H1 (cell line): ENCODE data around the gene SEMA6D. TPM values are rescaled to one million over a fixed set of nuclear protein-coding genes. Genes with fewer than 3 reads are reported as not detected.

Experiments
- CTCF ChIA-PET: fragments of 300-600 bp; sonication (Branson Sonifier 250); formaldehyde crosslinking; loops from one replicate; lab custom pipeline; 2021; ENCODE audit not compliant: partially characterized antibody; lab: Charles Lee
- POLR2A ChIA-PET: fragments of 300-600 bp; sonication (Branson Sonifier 250); formaldehyde crosslinking; loops from one replicate; lab custom pipeline; 2021; ENCODE audit warnings: inconsistent platforms; ENCODE audit not compliant: partially characterized antibody; lab: Charles Lee
- DNase-seq, 2 experiments: peaks; one replicate each; pipeline versions ENCODE4 v3.0.0 to v3.0.0-alpha.2; 2010 to 2022; ENCODE audit warnings: low spot score in 2 of 2, low read depth in 1 of 2, mixed read lengths in 1 of 2
- FAIRE-seq: peaks from 2 replicates; lab custom pipeline; 2011; peaks lifted over from hg19 to GRCh38; lab: Jason Lieb, UNC
- H2AFZ ChIP-seq: 2 replicates; pipeline ENCODE4 v1.8.1; 2012; ENCODE audit warnings: low read length, inconsistent platforms
- H2AK5ac ChIP-seq: 2 replicates; pipeline ENCODE4 v1.6.1; 2013; ENCODE audit warnings: low read depth, low read length
- H2BK120ac ChIP-seq: replicated peaks from 2 replicates; pipeline ENCODE3; 2013; ENCODE audit warnings: low read depth, low read length, inconsistent platforms
- H2BK12ac ChIP-seq: 2 replicates; pipeline ENCODE4 v1.6.1; 2013; ENCODE audit warnings: low read depth, low read length
- H2BK15ac ChIP-seq: 2 replicates; pipeline ENCODE4 v1.6.1; 2013; ENCODE audit warnings: low read length
- H2BK20ac ChIP-seq: 2 replicates; pipeline ENCODE4 v1.6.1; 2013; ENCODE audit warnings: low read length
- H2BK5ac ChIP-seq: 2 replicates; pipeline ENCODE4 v1.6.1; 2013; ENCODE audit warnings: low read depth, low read length
- H3K14ac ChIP-seq: 2 replicates; pipeline ENCODE4 v1.6.1; 2013; ENCODE audit warnings: inconsistent platforms; ENCODE audit not compliant: insufficient read length
- H3K18ac ChIP-seq: 2 replicates; pipeline ENCODE4 v1.6.1; 2013; ENCODE audit warnings: low read length; ENCODE audit errors: extremely low read depth
- H3K23ac ChIP-seq: 2 replicates; pipeline ENCODE4 v1.6.1; 2013; ENCODE audit warnings: inconsistent platforms; ENCODE audit not compliant: insufficient read length
- H3K23me2 ChIP-seq: 2 replicates; pipeline ENCODE4 v1.6.1; 2013; ENCODE audit warnings: low read depth, low read length
- H3K27ac ChIP-seq: 2 replicates; pipeline ENCODE4 v1.6.1; 2011; ENCODE audit warnings: low read depth, low read length, inconsistent platforms
- H3K27me3 ChIP-seq, 4 experiments: replicated peaks in 1 of 4; 1 replicate in 1 of 4; 2 replicates in 3 of 4; pipeline versions ENCODE4 v1.6.1 to v1.8.1; 2011 to 2013; ENCODE audit warnings: low read length in 3 of 4, mild to moderate bottlenecking in 3 of 4, inconsistent platforms in 2 of 4, mixed read lengths in 2 of 4, moderate library complexity in 1 of 4; ENCODE audit not compliant: control insufficient read depth in 3 of 4, insufficient read depth in 3 of 4; ENCODE audit errors: extremely low read depth in 1 of 4
- H3K36me3 ChIP-seq, 4 experiments: 2 replicates each; pipeline versions ENCODE4 v1.6.1 to v1.8.1; 2011 to 2013; ENCODE audit warnings: mild to moderate bottlenecking in 4 of 4, low read length in 3 of 4, moderate library complexity in 2 of 4, control low read depth in 1 of 4, inconsistent platforms in 1 of 4; ENCODE audit not compliant: insufficient read depth in 4 of 4, control insufficient read depth in 2 of 4
- H3K4ac ChIP-seq: replicated peaks from 2 replicates; pipeline ENCODE3; 2013; ENCODE audit warnings: low read length, low read depth, mixed read lengths, inconsistent platforms; ENCODE audit not compliant: insufficient read length
- H3K4me1 ChIP-seq, 4 experiments: replicated peaks in 1 of 4; 1 replicate in 1 of 4; 2 replicates in 3 of 4; pipeline versions ENCODE4 v1.6.1 to v1.8.1; 2011 to 2013; ENCODE audit warnings: low read length in 3 of 4, inconsistent platforms in 2 of 4, mixed read lengths in 1 of 4; ENCODE audit not compliant: insufficient read depth in 4 of 4, control insufficient read depth in 3 of 4
- H3K4me2 ChIP-seq, 2 experiments: 2 replicates each; pipeline versions ENCODE4 v1.6.1 to v1.8.1; 2011 to 2013; ENCODE audit warnings: low read depth in 2 of 2, low read length in 2 of 2, control low read depth in 1 of 2, inconsistent platforms in 1 of 2, mild to moderate bottlenecking in 1 of 2; ENCODE audit not compliant: insufficient read depth in 1 of 2
- H3K4me3 ChIP-seq, 4 experiments: fragments of 200-600, 300-600 bp in 1 of 4; sonication (generic), shearing (Covaris generic), sonication (Bioruptor Twin) in 1 of 4; 2 replicates each; pipeline versions ENCODE4 v1.5.1 to v1.8.1; 2011 to 2016; ENCODE audit warnings: low read length in 4 of 4, low read depth in 3 of 4, control low read depth in 2 of 4, inconsistent platforms in 2 of 4, mild to moderate bottlenecking in 2 of 4, mixed read lengths in 1 of 4, moderate library complexity in 1 of 4; ENCODE audit not compliant: insufficient read depth in 2 of 4; ENCODE audit errors: extremely low read depth in 1 of 4
- H3K56ac ChIP-seq: replicated peaks from 2 replicates; pipeline ENCODE3; 2013; ENCODE audit warnings: low read depth, mild to moderate bottlenecking, mixed read lengths, low read length, inconsistent platforms; ENCODE audit not compliant: insufficient read length
- H3K79me1 ChIP-seq: 2 replicates; pipeline ENCODE4 v1.6.1; 2013; ENCODE audit warnings: low read depth, low read length, control low read depth
- H3K79me2 ChIP-seq, 2 experiments: 2 replicates each; pipeline versions ENCODE4 v1.6.1 to v1.8.1; 2012 to 2013; ENCODE audit warnings: low read length in 2 of 2, mild to moderate bottlenecking in 2 of 2, inconsistent platforms in 1 of 2; ENCODE audit not compliant: insufficient read depth in 2 of 2, control insufficient read depth in 1 of 2
- H3K9ac ChIP-seq, 4 experiments: replicated peaks in 1 of 4; 1 replicate in 1 of 4; 2 replicates in 3 of 4; pipeline versions ENCODE4 v1.6.1 to v1.8.1; 2011 to 2013; ENCODE audit warnings: low read depth in 3 of 4, low read length in 3 of 4, control low read depth in 2 of 4, mild to moderate bottlenecking in 2 of 4, moderate library complexity in 2 of 4, inconsistent platforms in 1 of 4; ENCODE audit errors: extremely low read depth in 1 of 4
- H3K9me3 ChIP-seq, 2 experiments: 2 replicates each; pipeline versions ENCODE4 v1.6.1 to v1.8.1; 2012 to 2013; ENCODE audit warnings: mild to moderate bottlenecking in 2 of 2, moderate library complexity in 2 of 2, control low read depth in 1 of 2, inconsistent platforms in 1 of 2, low read depth in 1 of 2, low read length in 1 of 2, mixed read lengths in 1 of 2; ENCODE audit not compliant: insufficient read depth in 2 of 2
- H4K20me1 ChIP-seq, 2 experiments: replicated peaks in 1 of 2; 2 replicates each; pipeline versions ENCODE3 to v1.8.1; 2011 to 2013; ENCODE audit warnings: inconsistent platforms in 2 of 2, low read length in 2 of 2, mild to moderate bottlenecking in 1 of 2; ENCODE audit not compliant: insufficient read depth in 2 of 2, control insufficient read depth in 1 of 2
- H4K5ac ChIP-seq: 2 replicates; pipeline ENCODE4 v1.6.1; 2013; ENCODE audit warnings: low read length, low read depth, mixed read lengths, inconsistent platforms; ENCODE audit not compliant: insufficient read length
- H4K8ac ChIP-seq: 2 replicates; pipeline ENCODE4 v1.8.0; 2013; ENCODE audit warnings: mild to moderate bottlenecking, moderate library complexity, low read length, inconsistent platforms; ENCODE audit not compliant: insufficient read depth; ENCODE audit errors: extremely low read depth
- H4K91ac ChIP-seq: replicated peaks from 2 replicates; pipeline ENCODE3; 2013; ENCODE audit warnings: low read length, mixed read lengths, inconsistent platforms; ENCODE audit not compliant: insufficient read length
- WGBS, 2 experiments: shearing (Covaris generic) in 1 of 2; methylation state at CpG; one replicate each; pipeline versions ENCODE4 v1.1.6 to v1.1.7; 2013 to 2015; ENCODE audit warnings: low lambda C conversion rate in 2 of 2, mixed read lengths in 2 of 2, inconsistent platforms in 1 of 2, low coverage in 1 of 2, missing lambda C conversion rate in 1 of 2; ENCODE audit not compliant: insufficient replicate concordance in 2 of 2, insufficient coverage in 1 of 2, insufficient read length in 1 of 2; ENCODE audit errors: extremely low coverage in 1 of 2, missing lambda C conversion rate in 1 of 2; 5-methylcytosine and 5-hydroxymethylcytosine counted together
- polyA plus RNA-seq, 7 experiments: library from polyadenylated mRNA; depleted of rRNA in 3 of 7; stranded (reverse) in 5 of 7; unstranded in 2 of 7; fragments of >200 nt in 5 of 7; fragments of 200-250 nt in 2 of 7; gene quantifications; 1 replicate in 5 of 7; 2 replicates in 1 of 7; 4 replicates in 1 of 7; pipeline versions ENCODE4 v1.2.1 to v1.2.3, GENCODE V29; 2011 to 2013; ENCODE audit warnings: missing spikeins in 2 of 7, mixed read lengths in 2 of 7
- total RNA-seq: library from RNA; stranded (reverse); fragmentation: NEBNext Ultra II Directional; extraction: Animal tissue kit (Norgen Biotek cat#: 25700); gene quantifications from 2 replicates; pipeline ENCODE4 v1.2.1, GENCODE V29; 2021
- TF ChIP-seq, protein P1 (sequence below): fragments of 300-600 bp; sonication (generic); IDR thresholded peaks from 2 replicates; pipeline ENCODE4 v1.7.1; 2012; ENCODE audit warnings: low read length, moderate library complexity, mild to moderate bottlenecking, inconsistent platforms; ENCODE audit not compliant: insufficient replicate concordance

SEMA6D gene
- total and polyA plus RNA-seq, 2 of the 8 experiments (the other 6 are each of a cell fraction or from before 2014, with no cell fraction given): 2.2 to 3.8 TPM

DNA sequence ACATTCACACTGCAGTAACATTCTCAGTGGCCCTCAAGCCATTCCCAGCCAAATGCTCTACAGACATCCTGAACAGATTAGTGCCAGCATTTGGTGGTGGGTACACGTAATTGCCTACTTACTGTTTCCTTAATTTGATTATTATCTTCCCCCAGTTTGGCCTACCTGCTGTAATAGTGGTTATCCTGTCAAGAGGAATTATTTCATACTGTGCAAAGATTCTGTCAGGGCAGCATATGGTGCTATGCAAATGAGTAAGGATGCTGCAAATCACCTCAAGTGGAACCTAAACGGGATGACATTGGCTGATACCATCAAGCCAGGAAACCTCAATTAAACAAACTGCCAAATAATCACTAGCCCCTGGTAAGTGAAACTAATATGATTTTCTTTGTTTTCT is 88.7 kb downstream of the SEMA6D start:
- Histone ChIP-seq H3K79me1 (no peaks in the 10 kb centered on the region), H3K23me2 (no peaks in the 10 kb centered on the region), H3K4me2 (no peak overlapping the region), H3K56ac (no peak overlapping the region), H2BK120ac (no peak overlapping the region), H4K20me1 (no peaks in the 10 kb centered on the region), H2AK5ac (no peak overlapping the region), H2BK5ac (no peak overlapping the region), H3K4ac (no peak overlapping the region), H2BK12ac (no peak overlapping the region), H3K18ac (no peak overlapping the region), H2BK20ac (no peak overlapping the region), H4K8ac (no peak overlapping the region), H4K91ac (no peak overlapping the region), H3K9ac (no peak overlapping the region), H2BK15ac (no peak overlapping the region), H3K4me3 (no peak overlapping the region), H3K36me3 (no peaks in the 10 kb centered on the region), H3K23ac (no peak overlapping the region), H2AFZ (no peak overlapping the region), H3K79me2 (no peaks in the 10 kb centered on the region), H3K9me3 (no peaks in the 10 kb centered on the region), H3K27ac (no peak overlapping the region), H3K27me3 (no peaks in the 10 kb centered on the region), H3K14ac (no peak overlapping the region), H3K4me1 (no peaks in the 10 kb centered on the region), H4K5ac (no peak overlapping the region)
- FAIRE-seq: no peak
- 92% methylated on average over 2 of the region's 2 CpGs; no CpG with 5 or more reads in 1 of the 2 experiments for WGBS, 2 experiments
- ChIA-PET CTCF (no interaction called here), POLR2A (no interaction called here)
- DNase-seq: no peak
- TF ChIP-seq, protein P1, sequence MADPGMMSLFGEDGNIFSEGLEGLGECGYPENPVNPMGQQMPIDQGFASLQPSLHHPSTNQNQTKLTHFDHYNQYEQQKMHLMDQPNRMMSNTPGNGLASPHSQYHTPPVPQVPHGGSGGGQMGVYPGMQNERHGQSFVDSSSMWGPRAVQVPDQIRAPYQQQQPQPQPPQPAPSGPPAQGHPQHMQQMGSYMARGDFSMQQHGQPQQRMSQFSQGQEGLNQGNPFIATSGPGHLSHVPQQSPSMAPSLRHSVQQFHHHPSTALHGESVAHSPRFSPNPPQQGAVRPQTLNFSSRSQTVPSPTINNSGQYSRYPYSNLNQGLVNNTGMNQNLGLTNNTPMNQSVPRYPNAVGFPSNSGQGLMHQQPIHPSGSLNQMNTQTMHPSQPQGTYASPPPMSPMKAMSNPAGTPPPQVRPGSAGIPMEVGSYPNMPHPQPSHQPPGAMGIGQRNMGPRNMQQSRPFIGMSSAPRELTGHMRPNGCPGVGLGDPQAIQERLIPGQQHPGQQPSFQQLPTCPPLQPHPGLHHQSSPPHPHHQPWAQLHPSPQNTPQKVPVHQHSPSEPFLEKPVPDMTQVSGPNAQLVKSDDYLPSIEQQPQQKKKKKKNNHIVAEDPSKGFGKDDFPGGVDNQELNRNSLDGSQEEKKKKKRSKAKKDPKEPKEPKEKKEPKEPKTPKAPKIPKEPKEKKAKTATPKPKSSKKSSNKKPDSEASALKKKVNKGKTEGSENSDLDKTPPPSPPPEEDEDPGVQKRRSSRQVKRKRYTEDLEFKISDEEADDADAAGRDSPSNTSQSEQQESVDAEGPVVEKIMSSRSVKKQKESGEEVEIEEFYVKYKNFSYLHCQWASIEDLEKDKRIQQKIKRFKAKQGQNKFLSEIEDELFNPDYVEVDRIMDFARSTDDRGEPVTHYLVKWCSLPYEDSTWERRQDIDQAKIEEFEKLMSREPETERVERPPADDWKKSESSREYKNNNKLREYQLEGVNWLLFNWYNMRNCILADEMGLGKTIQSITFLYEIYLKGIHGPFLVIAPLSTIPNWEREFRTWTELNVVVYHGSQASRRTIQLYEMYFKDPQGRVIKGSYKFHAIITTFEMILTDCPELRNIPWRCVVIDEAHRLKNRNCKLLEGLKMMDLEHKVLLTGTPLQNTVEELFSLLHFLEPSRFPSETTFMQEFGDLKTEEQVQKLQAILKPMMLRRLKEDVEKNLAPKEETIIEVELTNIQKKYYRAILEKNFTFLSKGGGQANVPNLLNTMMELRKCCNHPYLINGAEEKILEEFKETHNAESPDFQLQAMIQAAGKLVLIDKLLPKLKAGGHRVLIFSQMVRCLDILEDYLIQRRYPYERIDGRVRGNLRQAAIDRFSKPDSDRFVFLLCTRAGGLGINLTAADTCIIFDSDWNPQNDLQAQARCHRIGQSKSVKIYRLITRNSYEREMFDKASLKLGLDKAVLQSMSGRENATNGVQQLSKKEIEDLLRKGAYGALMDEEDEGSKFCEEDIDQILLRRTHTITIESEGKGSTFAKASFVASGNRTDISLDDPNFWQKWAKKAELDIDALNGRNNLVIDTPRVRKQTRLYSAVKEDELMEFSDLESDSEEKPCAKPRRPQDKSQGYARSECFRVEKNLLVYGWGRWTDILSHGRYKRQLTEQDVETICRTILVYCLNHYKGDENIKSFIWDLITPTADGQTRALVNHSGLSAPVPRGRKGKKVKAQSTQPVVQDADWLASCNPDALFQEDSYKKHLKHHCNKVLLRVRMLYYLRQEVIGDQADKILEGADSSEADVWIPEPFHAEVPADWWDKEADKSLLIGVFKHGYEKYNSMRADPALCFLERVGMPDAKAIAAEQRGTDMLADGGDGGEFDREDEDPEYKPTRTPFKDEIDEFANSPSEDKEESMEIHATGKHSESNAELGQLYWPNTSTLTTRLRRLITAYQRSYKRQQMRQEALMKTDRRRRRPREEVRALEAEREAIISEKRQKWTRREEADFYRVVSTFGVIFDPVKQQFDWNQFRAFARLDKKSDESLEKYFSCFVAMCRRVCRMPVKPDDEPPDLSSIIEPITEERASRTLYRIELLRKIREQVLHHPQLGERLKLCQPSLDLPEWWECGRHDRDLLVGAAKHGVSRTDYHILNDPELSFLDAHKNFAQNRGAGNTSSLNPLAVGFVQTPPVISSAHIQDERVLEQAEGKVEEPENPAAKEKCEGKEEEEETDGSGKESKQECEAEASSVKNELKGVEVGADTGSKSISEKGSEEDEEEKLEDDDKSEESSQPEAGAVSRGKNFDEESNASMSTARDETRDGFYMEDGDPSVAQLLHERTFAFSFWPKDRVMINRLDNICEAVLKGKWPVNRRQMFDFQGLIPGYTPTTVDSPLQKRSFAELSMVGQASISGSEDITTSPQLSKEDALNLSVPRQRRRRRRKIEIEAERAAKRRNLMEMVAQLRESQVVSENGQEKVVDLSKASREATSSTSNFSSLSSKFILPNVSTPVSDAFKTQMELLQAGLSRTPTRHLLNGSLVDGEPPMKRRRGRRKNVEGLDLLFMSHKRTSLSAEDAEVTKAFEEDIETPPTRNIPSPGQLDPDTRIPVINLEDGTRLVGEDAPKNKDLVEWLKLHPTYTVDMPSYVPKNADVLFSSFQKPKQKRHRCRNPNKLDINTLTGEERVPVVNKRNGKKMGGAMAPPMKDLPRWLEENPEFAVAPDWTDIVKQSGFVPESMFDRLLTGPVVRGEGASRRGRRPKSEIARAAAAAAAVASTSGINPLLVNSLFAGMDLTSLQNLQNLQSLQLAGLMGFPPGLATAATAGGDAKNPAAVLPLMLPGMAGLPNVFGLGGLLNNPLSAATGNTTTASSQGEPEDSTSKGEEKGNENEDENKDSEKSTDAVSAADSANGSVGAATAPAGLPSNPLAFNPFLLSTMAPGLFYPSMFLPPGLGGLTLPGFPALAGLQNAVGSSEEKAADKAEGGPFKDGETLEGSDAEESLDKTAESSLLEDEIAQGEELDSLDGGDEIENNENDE: no peak
